Effector memory CD8-positive, alpha-beta T cell (primary cell): ENCODE results near the gene PDXDC1.
A peak's percentile ranks its signal among the peaks of the same experiment; 100 is the strongest.
"Not testable (repeated sequence)": the region's sequence is repeated elsewhere in the genome, so short reads cannot be mapped to it uniquely, and the experiment has no call there.

Source experiments
- ATAC-seq: fragments of 150-1000 bp; cut with Tn5 transposase; replicated peaks from 2 replicates; pipeline ENCODE4 v1.10.0; 2021; ENCODE audit warnings: mild to moderate bottlenecking, moderate library complexity
- DNase-seq, 3 experiments: peaks; one replicate each; pipeline ENCODE4 v3.0.0; 2021
- H3K27ac Mint-ChIP-seq, 2 donors: one replicate each; pipeline ENCODE4 v1.8.0; 2022; ENCODE audit warnings: mild to moderate bottlenecking in 2 of 2, mixed read lengths in 2 of 2, moderate library complexity in 2 of 2
- H3K27me3 Mint-ChIP-seq, 2 donors: one replicate each; pipeline ENCODE4 v1.8.0; 2022; ENCODE audit warnings: mixed read lengths in 2 of 2
- H3K36me3 Mint-ChIP-seq: one replicate; pipeline ENCODE4 v1.8.0; 2022; ENCODE audit warnings: mild to moderate bottlenecking, moderate library complexity, mixed read lengths; ENCODE audit not compliant: insufficient read depth
- H3K4me1 Mint-ChIP-seq, 2 donors: one replicate each; pipeline ENCODE4 v1.8.0; 2022; ENCODE audit warnings: low read depth in 2 of 2, mixed read lengths in 2 of 2
- H3K4me3 Mint-ChIP-seq, 2 donors: one replicate each; pipeline ENCODE4 v1.8.0; 2022; ENCODE audit warnings: mild to moderate bottlenecking in 2 of 2, mixed read lengths in 2 of 2, moderate library complexity in 2 of 2
- H3K9me3 Mint-ChIP-seq, 2 donors: one replicate each; pipeline ENCODE4 v1.8.0; 2022; ENCODE audit warnings: mixed read lengths in 2 of 2

The PDXDC1 gene

DNA sequence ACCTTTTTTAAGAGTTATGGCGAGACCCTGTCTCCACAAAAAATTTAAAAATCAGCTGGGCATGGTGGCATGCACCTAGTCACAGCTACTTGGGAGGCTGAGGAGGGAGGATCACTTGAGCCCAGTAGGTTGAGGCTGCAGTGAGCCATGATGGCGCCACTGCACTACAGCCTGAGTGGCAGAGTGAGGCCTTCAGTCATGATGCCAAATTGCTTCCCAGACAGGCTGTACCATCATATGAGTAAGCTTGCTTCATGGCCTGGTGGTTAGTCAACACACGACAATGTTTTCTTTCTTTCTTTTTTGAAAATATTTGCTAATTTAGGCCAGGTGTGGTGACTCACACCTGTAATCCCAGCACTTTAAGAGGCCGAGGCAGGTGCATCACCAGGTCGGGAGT, 68.5 kb downstream of the PDXDC1 start:
- Mint-ChIP-seq H3K4me1 (peaks cover 0 to 3% of the 10 kb centered on the region in 2 donors), H3K36me3 (peaks cover 50% of the 10 kb centered on the region), H3K27me3 (no peaks in the 10 kb centered on the region), H3K9me3 (no peaks in the 10 kb centered on the region), H3K27ac (no peak overlapping the region), H3K4me3 (no peak overlapping the region)
- ATAC-seq (no peak), DNase-seq (no peak)

DNA sequence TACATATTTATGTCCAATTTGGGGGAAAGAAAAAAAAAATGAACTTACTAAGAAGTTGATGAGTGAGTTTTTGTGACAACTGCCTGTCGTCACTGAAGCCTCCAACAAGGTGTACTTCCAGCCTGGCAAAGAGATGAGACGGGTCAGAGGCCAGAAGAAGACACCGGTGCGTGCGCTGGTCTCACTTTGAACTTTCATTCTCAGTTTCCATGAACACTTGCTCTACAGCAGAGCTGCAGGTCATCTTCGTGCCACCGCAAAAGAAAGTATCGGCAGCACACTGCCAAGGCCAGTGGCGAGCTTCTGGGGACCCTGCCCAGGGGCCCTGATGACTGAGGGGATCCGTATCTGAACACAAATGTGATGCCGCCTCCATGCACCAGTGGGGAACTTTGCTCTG, 69.5 kb downstream of the PDXDC1 start:
- no peak overlapping the region for H3K4me3 Mint-ChIP-seq
- peaks cover 0 to 3% of the 10 kb centered on the region in 2 donors for H3K4me1 Mint-ChIP-seq
- no peak for DNase-seq
- H3K27ac Mint-ChIP-seq: peak overlapping the region in 1 of 2 donors; percentile 65
- ATAC-seq: no peak
- H3K9me3 Mint-ChIP-seq: no peaks in the 10 kb centered on the region
- no peaks in the 10 kb centered on the region for H3K27me3 Mint-ChIP-seq
- peaks cover 44% of the 10 kb centered on the region for H3K36me3 Mint-ChIP-seq

DNA sequence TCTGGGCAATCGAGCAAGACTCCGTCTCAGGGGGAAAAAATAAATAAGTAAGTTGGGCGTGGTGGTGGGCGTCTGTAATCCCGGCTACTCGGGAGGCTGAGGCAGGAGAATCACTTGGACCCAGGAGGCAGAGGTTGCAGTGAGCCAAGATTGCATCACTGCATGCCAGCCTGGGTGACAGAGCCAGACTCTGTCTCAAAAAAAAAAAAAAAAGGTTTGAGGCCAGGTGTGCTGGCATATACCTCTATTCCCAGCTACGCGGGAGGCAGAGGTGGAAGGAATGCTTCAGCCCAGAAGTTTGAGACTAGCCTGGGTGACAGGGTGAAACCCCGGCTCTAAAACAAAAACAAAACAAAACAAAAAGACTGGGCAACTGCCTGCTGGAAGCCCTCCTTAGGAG, 70.4 kb downstream of the PDXDC1 start:
- not testable (repeated sequence) for ATAC-seq, H3K4me1 Mint-ChIP-seq, H3K9me3 Mint-ChIP-seq, DNase-seq, H3K27me3 Mint-ChIP-seq, H3K4me3 Mint-ChIP-seq, H3K27ac Mint-ChIP-seq
- peaks cover 38% of the 10 kb centered on the region for H3K36me3 Mint-ChIP-seq

DNA sequence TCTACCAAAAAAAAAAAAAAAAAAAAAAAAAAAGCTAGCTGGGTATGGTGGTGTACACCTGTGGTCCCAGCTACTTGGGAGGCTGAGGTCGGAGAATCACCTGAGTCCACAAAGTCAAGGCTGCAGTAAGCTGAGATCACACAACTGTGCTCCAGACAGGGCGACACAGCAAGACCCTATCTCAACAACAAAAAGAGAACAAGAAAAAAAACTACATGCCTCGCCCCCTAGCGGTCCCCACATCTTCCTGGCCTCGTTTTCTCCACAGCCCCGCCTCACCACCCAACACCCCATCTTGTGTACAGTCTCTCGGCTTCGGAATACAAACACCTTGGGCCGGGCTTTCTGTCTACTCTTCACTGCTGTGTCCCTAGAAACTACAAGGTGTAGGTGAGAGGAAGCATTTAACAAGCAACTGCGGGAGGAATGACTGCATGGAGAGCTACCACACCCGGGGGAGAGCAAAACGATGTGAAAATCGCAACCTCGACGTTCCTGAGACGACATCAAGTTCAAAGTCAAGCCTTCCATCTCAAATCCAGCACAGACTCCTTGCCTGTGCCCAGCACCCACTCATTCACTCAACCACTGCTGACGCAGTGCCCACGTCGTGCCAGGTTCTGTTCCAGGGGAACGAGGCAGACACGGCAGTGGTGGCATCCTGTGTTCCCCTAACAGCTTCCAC, 72.0 kb downstream of the PDXDC1 start:
- Mint-ChIP-seq H3K27ac (peak overlapping the region; percentile 1 to 35), H3K4me3 (no peak overlapping the region), H3K27me3 (no peaks in the 10 kb centered on the region), H3K4me1 (peaks cover 3 to 5% of the 10 kb centered on the region in 2 donors), H3K9me3 (no peaks in the 10 kb centered on the region), H3K36me3 (peaks cover 27% of the 10 kb centered on the region)
- DNase-seq (no peak), ATAC-seq (no peak)

DNA sequence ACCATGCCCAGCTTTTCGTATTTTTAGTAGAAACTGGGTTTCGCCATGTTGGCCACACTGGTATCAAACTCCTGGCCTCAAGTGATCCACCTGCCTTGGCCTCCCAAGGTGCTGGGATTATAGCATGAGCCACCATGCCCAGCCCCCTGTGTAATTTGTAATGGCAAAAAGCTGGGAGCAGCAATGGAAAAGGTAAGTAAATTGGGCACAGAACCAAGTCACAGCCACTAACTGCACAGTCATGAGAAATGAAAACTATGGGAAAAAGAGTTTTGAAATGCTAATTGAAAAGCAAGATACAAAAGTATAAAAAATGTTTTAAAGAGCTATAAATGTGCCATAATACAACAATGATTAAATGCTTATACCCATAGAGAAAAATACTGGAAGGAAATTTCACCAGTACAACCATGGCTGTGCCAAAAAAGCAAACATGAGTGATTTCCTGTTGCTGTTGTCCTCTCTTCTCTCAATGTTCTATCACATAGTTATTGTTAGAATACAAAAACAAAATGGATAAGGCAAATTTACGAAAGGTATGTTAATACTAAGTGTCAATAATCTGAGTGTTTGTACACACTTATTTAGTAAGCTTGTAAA, 74.9 kb downstream of the PDXDC1 start:
- Mint-ChIP-seq H3K9me3 (no peaks in the 10 kb centered on the region), H3K4me1 (peaks cover 11 to 17% of the 10 kb centered on the region in 2 donors), H3K4me3 (no peak overlapping the region), H3K27ac (no peak overlapping the region), H3K27me3 (no peaks in the 10 kb centered on the region), H3K36me3 (peaks cover 16% of the 10 kb centered on the region)
- ATAC-seq: no peak
- DNase-seq: no peak

DNA sequence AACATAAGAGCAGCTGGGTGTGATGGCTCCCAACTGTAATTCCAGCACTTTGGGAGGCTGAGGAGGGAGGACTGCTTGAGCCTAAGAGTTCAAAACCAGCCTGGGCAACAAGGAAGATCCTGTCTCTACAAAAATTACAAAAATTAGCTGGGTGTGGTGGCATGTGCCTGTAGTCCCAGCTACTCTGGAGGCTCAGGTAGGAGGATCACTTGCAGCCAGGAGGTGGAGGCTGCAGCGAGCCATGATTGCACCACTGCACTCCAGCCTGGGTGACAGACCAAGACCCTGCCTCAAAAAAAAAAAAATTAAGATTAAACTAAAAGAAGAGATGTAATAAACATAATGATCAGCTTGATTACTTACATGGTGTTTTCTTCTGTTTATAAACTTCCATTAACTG, 75.6 kb downstream of the PDXDC1 start:
- not testable (repeated sequence) for DNase-seq, H3K27me3 Mint-ChIP-seq, H3K27ac Mint-ChIP-seq

DNA sequence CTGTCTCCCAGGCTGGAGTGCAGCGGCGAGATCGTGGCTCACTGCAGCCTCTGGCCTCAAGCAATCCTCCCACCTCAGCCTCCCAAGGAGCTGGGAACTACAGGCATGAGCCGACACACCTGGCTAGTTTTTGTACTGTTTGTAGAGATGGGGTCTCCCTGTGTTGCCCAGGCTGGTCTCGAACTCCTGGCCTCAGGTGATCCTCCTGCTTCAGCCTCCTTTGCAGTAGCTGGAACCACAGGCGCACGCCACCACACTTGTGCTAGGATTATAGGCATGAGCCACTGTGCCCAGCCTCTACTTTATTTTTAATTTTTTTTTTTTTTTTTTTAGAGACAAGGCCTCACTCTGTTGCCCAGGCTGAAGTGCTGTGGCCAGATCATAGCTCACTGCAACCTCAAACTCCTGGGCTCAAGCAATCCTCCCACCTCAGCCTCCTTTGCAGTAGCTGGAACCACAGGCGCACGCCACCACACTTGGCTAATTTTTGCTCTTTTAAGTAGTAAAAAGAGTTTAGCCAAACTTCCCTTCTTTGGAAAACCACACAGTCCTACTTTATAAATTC, 76.6 kb downstream of the PDXDC1 start:
- H3K27ac Mint-ChIP-seq: no peak overlapping the region

More for the DNA sequence above, 75.6 kb downstream of the PDXDC1 start:
- H3K9me3 Mint-ChIP-seq, ATAC-seq, H3K4me3 Mint-ChIP-seq: not testable (repeated sequence)
- H3K36me3 Mint-ChIP-seq: peaks cover 16% of the 10 kb centered on the region
- H3K4me1 Mint-ChIP-seq: peaks cover 16 to 22% of the 10 kb centered on the region in 2 donors

DNA sequence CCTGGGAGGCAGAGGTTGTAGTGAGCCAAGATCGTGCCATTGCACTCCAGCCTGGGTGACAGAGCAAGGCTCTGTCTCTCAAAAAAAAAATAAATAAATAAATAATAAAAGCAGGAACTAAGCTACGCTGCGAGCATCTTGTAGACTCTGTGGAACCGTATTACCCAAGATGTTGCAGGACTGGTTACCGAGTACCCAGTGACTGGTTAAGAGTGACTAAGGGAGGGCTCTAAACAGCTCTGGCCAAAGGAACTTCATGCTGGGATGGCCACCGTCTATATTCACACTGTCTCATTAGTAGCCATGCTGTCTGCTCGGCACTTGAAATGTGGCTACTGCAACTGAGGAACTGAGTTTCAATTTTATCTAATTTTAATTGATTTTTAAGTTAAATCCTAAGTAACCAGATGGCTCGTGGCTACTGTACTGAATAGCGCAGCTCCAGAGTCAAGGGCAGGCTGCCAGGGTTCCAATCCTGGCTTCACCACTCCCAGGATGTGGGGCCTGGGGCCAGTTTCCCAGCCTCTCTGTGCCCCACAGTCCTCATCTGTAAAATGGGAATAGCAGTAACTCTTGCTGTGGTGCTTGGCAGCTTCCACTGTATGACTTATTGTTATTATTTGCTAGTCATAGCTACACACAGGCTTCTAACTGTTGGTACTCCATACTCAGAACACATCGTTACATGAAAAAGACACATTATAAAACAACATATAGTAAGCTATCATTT, 78.1 kb downstream of the PDXDC1 start:
- no peak for ATAC-seq

More for the DNA sequence above, 76.6 kb downstream of the PDXDC1 start:
- no peaks in the 10 kb centered on the region for H3K9me3 Mint-ChIP-seq
- H3K27me3 Mint-ChIP-seq: no peaks in the 10 kb centered on the region
- DNase-seq (no peak), ATAC-seq (no peak)
- no peak overlapping the region for H3K4me3 Mint-ChIP-seq
- peaks cover 12% of the 10 kb centered on the region for H3K36me3 Mint-ChIP-seq
- H3K4me1 Mint-ChIP-seq: peaks cover 16 to 22% of the 10 kb centered on the region in 2 donors

DNA sequence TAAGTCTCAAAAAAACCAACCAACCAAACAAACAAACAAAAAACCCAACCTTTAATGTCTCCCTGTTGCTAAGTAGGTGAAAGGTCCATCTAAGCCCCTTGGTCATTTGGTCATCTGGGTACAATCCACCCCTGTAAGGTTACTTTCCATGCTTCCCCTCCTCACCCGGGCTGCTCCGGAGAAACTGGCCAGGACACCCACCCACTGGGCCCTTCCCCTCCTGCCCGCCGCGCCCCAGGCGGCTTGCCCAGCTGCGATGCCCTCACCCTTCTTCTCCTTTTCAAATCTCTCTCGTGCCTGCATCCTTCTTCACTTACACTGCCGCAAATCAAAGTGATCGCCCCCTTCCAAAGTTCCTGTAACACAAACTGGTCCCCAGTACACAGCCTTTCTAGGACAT, 79.1 kb downstream of the PDXDC1 start:
- peak overlapping the region in 1 of 2 donors; percentile 82 for H3K4me3 Mint-ChIP-seq
- H3K4me1 Mint-ChIP-seq: peaks cover 20 to 22% of the 10 kb centered on the region in 2 donors
- peak overlapping the region; percentile 5 to 22 for H3K27ac Mint-ChIP-seq
- H3K27me3 Mint-ChIP-seq: no peaks in the 10 kb centered on the region
- DNase-seq (no peak), ATAC-seq (no peak)
- H3K9me3 Mint-ChIP-seq: no peaks in the 10 kb centered on the region
- H3K36me3 Mint-ChIP-seq: peaks cover 4% of the 10 kb centered on the region

More for the DNA sequence above, 78.1 kb downstream of the PDXDC1 start:
- Mint-ChIP-seq H3K36me3 (peaks cover 2% of the 10 kb centered on the region), H3K9me3 (no peaks in the 10 kb centered on the region), H3K4me3 (no peak overlapping the region), H3K4me1 (peaks cover 20 to 22% of the 10 kb centered on the region in 2 donors), H3K27ac (no peak overlapping the region), H3K27me3 (no peaks in the 10 kb centered on the region)
- no peak for DNase-seq

DNA sequence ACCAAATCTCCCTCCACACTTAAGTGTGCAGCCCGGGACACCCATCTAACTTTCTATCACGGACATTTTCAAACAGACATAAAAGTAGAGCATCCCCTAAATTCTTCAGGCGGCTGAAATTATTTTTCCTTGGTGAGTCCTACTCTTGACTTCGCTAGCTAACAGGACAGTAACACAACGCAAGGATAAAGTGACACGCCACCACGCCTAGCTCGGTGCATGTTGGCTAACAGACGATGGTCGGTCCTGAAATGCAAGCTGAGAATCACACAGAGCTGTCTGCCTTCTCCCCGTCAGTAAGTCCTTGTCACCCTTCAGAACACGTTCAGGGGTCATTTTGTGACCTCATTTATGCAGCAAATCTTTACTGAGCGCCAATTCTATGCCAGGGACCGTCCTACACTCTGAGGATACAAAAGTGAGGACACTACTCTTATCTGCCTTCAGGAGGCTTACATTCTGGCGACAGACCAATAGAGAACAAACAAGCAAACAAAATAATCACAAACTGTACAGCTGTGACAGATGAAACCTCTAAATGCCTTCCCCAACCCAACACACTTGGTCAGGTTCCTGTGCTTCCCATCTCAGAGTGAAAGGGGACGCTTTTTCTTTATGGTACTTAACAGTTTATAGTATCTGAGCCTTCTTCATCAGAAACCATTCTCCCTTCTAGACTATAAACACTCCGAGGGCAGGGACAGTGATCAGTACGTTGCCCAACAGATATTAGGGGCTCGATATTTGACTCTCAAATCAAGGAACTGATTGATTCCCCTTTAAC, 79.7 kb downstream of the PDXDC1 start:
- Mint-ChIP-seq H3K4me3 (peak overlapping the region; percentile 82 to 84), H3K36me3 (peaks cover 9% of the 10 kb centered on the region), H3K27ac (peak overlapping the region; percentile 56 to 86), H3K4me1 (peaks cover 20 to 22% of the 10 kb centered on the region in 2 donors), H3K27me3 (no peaks in the 10 kb centered on the region), H3K9me3 (no peaks in the 10 kb centered on the region)
- DNase-seq (no peak), ATAC-seq (no peak)

DNA sequence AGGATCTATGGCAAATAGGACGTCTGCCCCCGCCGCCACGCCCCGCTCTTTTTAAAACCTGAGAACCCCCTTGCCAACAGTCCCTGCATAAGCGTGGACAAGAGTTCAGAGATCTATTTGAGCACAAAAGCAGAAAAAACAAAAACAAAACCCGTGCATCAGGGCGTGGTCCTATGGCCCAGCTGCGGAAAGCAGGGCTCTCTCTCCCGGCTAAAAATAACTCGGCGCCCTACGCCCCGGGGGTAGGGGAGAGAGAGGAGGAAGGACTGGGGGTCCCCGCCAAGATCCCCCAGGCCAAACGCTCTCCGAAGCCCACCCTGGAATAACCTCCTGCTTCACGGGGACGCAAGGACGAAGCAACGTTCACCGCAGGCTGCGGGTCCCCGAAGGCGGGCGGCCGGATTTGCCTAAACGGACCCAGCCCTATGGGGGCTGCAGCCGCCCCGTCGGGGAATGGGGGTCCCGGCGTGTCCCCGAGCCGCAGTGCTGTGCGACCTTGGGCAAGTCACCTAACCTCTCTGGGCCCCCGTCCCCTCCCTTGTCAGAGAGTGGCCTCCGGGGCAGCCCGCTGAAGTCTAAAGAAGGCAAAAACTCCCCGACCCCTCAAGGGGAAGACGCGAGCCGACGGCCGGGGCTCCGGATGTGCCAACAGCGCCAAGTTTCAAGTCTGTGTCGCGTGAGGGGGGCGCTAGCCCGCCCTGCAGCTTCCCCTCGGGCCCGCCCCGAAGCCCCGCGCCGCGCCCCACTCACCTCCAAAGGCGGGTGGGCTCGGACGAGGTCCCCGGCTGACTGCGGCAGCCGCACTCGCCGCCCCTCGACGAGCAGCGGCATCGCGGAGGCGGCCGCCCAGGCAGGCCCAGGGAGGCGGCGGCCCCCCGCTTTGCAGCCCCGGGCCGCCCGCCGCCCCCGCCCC, 80.6 kb downstream of the PDXDC1 start:
- H3K27ac Mint-ChIP-seq: peak overlapping the region; percentile 56 to 86
- H3K9me3 Mint-ChIP-seq: no peaks in the 10 kb centered on the region
- peaks cover 16% of the 10 kb centered on the region for H3K36me3 Mint-ChIP-seq
- H3K4me3 Mint-ChIP-seq: peak overlapping the region; percentile 82 to 84
- H3K27me3 Mint-ChIP-seq: no peaks in the 10 kb centered on the region
- peaks cover 20 to 22% of the 10 kb centered on the region in 2 donors for H3K4me1 Mint-ChIP-seq
- peak in 2 of 3 experiments; percentile 72 for DNase-seq
- ATAC-seq: peak; percentile 78

DNA sequence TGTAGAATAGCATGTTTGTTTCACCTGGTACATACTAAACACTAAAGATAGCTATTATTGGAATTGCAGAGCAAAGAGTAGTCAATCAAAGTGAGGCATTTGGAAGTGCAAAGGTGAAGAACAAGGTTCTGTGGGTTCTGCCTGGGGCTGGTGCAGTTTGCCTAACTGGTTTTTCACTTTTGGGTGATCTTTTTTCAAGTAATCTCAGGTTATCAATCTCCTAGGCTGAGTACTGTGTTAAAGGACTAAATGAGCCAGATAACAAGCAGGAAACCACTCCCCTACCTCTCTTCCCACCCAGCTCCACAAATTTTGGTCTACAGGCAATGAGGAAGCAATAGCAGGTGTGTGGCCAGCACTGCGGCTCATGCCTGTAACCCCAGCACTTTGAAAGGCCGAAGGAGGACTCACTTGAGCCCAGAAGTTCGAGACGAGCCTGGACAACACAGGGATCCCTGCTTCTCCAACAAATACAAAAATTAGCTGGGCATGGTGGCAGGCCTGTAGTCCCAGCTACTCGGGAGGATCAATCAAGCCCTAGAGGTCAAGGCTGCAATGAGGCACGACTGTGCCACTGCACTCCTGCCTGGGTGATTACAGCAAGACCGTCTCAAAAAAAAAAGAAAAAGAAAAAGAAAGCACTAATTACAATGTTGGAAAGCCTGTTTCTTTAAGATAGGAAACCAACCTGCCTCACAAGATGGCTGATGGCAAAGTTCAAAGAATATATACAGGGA, 83.0 kb downstream of the PDXDC1 start:
- H3K4me1 Mint-ChIP-seq: peaks cover 14 to 20% of the 10 kb centered on the region in 2 donors
- ATAC-seq (no peak), DNase-seq (no peak)
- H3K36me3 Mint-ChIP-seq: peaks cover 41% of the 10 kb centered on the region
- no peak overlapping the region for H3K27ac Mint-ChIP-seq
- H3K9me3 Mint-ChIP-seq: no peaks in the 10 kb centered on the region
- no peaks in the 10 kb centered on the region for H3K27me3 Mint-ChIP-seq
- H3K4me3 Mint-ChIP-seq: no peak overlapping the region
